ENCODE data around the gene TSSK1B.
"Not testable (repeated sequence)": the region's sequence is repeated elsewhere in the genome, so short reads cannot be mapped to it uniquely, and the experiment has no call there.

TSSK1B gene

GRCh38 chr5:113434889-113435288 is at the start of gene TSSK1B:
TSS of gene TSSK1B (minus strand) at chr5:113434989. CDS start at chr5:113434839, 150 bp downstream.
- DNase-seq = no peak

- DNase-seq = no peak
Measured at GRCh38 chr5:113480243-113480642, 45.5 kb upstream of the TSSK1B start.

GRCh38 chr5:113478691-113479090 is 43.9 kb upstream of the TSSK1B start:
- DNase-seq = no peak

GRCh38 chr5:113474100-113474728 is 39.4 kb upstream of the TSSK1B start:
- DNase-seq = no peak

GRCh38 chr5:113463032-113463431 is 28.2 kb upstream of the TSSK1B start:
- no peak for DNase-seq

- not testable (repeated sequence) for DNase-seq
Measured at GRCh38 chr5:113457106-113457505, 22.3 kb upstream of the TSSK1B start.

GRCh38 chr5:113452941-113453340 is 18.2 kb upstream of the TSSK1B start:
- DNase-seq = no peak

- no peak for DNase-seq
Measured at GRCh38 chr5:113451797-113452196, 17.0 kb upstream of the TSSK1B start.

- DNase-seq = no peak
Measured at GRCh38 chr5:113450929-113451328, 16.1 kb upstream of the TSSK1B start.

GRCh38 chr5:113450462-113450861 is 15.7 kb upstream of the TSSK1B start:
- no peak for DNase-seq

- DNase-seq = no peak
Measured at GRCh38 chr5:113448252-113448651, 13.5 kb upstream of the TSSK1B start.

GRCh38 chr5:113447498-113448050 is 12.8 kb upstream of the TSSK1B start:
- DNase-seq = no peak

GRCh38 chr5:113446358-113446927 is 11.7 kb upstream of the TSSK1B start:
- no peak for DNase-seq

- no peak for DNase-seq
Measured at GRCh38 chr5:113437111-113437510, 2.3 kb upstream of the TSSK1B start.

GRCh38 chr5:113435575-113435974 is 786 bp upstream of the TSSK1B start:
- DNase-seq = no peak

GRCh38 chr5:113433862-113434612 is 752 bp downstream of the TSSK1B start:
- DNase-seq = no peak

GRCh38 chr5:113433071-113433470 is 1.7 kb downstream of the TSSK1B start:
- DNase-seq = no peak

- no peak for DNase-seq
Measured at GRCh38 chr5:113427871-113428574, 6.8 kb downstream of the TSSK1B start.

GRCh38 chr5:113425909-113426308 is 8.9 kb downstream of the TSSK1B start:
- DNase-seq = no peak

- DNase-seq = no peak
Measured at GRCh38 chr5:113421693-113422092, 13.1 kb downstream of the TSSK1B start.

GRCh38 chr5:113405530-113405929 is 29.3 kb downstream of the TSSK1B start:
- DNase-seq = no peak

- no peak for DNase-seq
Measured at GRCh38 chr5:113404269-113404668, 30.5 kb downstream of the TSSK1B start.

- not testable (repeated sequence) for DNase-seq
Measured at GRCh38 chr5:113397986-113398385, 36.8 kb downstream of the TSSK1B start.

All from Kasumi-1 (cell line).